HG03175 (cell line): ENCODE results near the gene MYO1G.

ENCODE experiments used
- ATAC-seq: cut with Tn5 transposase; IDR thresholded peaks from one replicate; pipeline ENCODE4 v1.9.1; 2021; ENCODE audit warnings: mild to moderate bottlenecking, moderate library complexity; ENCODE audit not compliant: unreplicated experiment

MYO1G gene

GRCh38 chr7:44981035-44981706 lies 2.4 kb upstream of the MYO1G start:
- no peak for ATAC-seq

GRCh38 chr7:44980393-44981034 lies 1.7 kb upstream of the MYO1G start:
- peak; percentile 44 for ATAC-seq

- peak; percentile 21 for ATAC-seq
Observed at GRCh38 chr7:44979481-44980392, 922 bp upstream of the MYO1G start.

GRCh38 chr7:44977959-44978335 lies 868 bp downstream of the MYO1G start:
- ATAC-seq: no peak

GRCh38 chr7:44977304-44977958 lies 1.4 kb downstream of the MYO1G start:
- ATAC-seq: no peak

GRCh38 chr7:44976746-44977196 lies 2.0 kb downstream of the MYO1G start:
- no peak for ATAC-seq

GRCh38 chr7:44976040-44976745 lies 2.6 kb downstream of the MYO1G start:
- no peak for ATAC-seq

- no peak for ATAC-seq
Observed at GRCh38 chr7:44975331-44976039, 3.3 kb downstream of the MYO1G start.

- no peak for ATAC-seq
Observed at GRCh38 chr7:44974549-44974948, 4.3 kb downstream of the MYO1G start.

- ATAC-seq: no peak
Observed at GRCh38 chr7:44973610-44974401, 5.0 kb downstream of the MYO1G start.

- ATAC-seq: no peak
Observed at GRCh38 chr7:44972562-44972961, 6.3 kb downstream of the MYO1G start.

- no peak for ATAC-seq
Observed at GRCh38 chr7:44971902-44972441, 6.8 kb downstream of the MYO1G start.

GRCh38 chr7:44971188-44971901 lies 7.5 kb downstream of the MYO1G start:
- ATAC-seq: no peak

- no peak for ATAC-seq
Observed at GRCh38 chr7:44970523-44971051, 8.2 kb downstream of the MYO1G start.

GRCh38 chr7:44969701-44970522 lies 8.9 kb downstream of the MYO1G start:
- ATAC-seq: no peak

GRCh38 chr7:44969049-44969700 lies 9.6 kb downstream of the MYO1G start:
- no peak for ATAC-seq
